ENCODE measurements around the gene LCN10. TPM values are rescaled to one million over a fixed set of nuclear protein-coding genes. Genes with fewer than 3 reads are reported as not detected.

LCN10 gene
- total and polyA plus RNA-seq, 2 of the 13 experiments (the other 11 are each of a cell fraction or from before 2014, with no cell fraction given): 0.53 to 0.61 TPM

DNA sequence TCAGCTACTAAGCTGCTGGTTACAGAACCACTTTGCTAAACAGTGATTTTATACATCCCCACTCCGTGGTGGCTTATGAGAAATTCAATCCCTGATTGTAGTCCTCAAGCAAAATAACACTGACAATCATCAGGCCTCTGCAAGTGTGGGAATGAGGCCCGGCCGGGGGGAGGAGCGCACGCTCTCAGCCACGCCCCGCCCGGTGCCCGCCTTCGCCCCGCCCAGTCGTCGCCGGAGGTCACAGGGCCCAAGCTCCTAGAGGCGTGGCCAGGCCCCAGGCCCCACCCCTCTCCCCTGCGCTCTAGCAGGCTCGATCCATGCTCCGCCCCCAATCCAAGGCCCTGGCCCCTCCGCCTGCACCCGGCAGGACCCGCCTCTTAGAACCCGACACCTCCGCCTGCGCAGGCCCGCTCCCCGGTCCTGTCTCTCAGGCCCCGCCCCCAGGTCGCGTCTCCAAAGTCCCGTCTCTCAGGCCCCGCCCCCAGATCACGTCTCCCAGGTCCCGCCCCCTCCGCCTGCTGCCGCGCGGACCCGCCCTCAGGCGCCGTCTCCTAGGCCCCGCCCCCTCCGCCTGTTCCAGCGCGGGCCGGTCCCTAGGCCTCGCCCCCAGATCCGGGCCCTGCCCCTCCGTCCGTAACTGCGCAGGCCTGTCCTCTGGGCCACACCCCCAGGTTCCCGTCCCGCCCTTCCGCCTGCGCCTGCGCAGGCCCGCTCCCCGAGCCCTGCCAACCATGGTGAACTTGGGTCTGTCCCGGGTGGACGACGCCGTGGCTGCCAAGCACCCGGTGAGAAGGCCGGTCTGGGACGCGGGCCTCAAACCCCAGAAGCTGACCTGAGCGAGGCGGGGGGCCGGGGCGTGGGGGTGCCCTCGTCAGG lies 48.1 kb upstream of the LCN10 start, which contains the start of gene TMEM141 (continued):
- TF ChIP-seq, protein P1, sequence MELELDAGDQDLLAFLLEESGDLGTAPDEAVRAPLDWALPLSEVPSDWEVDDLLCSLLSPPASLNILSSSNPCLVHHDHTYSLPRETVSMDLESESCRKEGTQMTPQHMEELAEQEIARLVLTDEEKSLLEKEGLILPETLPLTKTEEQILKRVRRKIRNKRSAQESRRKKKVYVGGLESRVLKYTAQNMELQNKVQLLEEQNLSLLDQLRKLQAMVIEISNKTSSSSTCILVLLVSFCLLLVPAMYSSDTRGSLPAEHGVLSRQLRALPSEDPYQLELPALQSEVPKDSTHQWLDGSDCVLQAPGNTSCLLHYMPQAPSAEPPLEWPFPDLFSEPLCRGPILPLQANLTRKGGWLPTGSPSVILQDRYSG (CRISPR knock-in tag; IDR thresholded peaks at IDR 0.05): no peak
- TF ChIP-seq FOSL1 (CRISPR knock-in tag; IDR thresholded peaks at IDR 0.05; ENCODE audit: borderline replicate concordance) (no peak), FOXO1 (CRISPR knock-in tag; IDR thresholded peaks at IDR 0.05) (no peak; the same call in 1 of the 2 replicates), ETS1 (CRISPR knock-in tag; IDR thresholded peaks at IDR 0.05) (no peak), HMGA1 (CRISPR knock-in tag; conservative IDR thresholded peaks at IDR 0.05) (no peak), PAF1 (CRISPR knock-in tag; IDR thresholded peaks at IDR 0.05) (no peak), RBFOX2 (IDR thresholded peaks at IDR 0.05; ENCODE audit: low read depth, low read length) (peak; percentile 97), ZNF329 (CRISPR knock-in tag; IDR thresholded peaks at IDR 0.05; ENCODE audit: low read depth) (no peak), REL (CRISPR knock-in tag; conservative IDR thresholded peaks at IDR 0.05) (0 out of 2 replicates have a peak, but pooled peaks have one; percentile 18)
- TF ChIP-seq, protein P2, sequence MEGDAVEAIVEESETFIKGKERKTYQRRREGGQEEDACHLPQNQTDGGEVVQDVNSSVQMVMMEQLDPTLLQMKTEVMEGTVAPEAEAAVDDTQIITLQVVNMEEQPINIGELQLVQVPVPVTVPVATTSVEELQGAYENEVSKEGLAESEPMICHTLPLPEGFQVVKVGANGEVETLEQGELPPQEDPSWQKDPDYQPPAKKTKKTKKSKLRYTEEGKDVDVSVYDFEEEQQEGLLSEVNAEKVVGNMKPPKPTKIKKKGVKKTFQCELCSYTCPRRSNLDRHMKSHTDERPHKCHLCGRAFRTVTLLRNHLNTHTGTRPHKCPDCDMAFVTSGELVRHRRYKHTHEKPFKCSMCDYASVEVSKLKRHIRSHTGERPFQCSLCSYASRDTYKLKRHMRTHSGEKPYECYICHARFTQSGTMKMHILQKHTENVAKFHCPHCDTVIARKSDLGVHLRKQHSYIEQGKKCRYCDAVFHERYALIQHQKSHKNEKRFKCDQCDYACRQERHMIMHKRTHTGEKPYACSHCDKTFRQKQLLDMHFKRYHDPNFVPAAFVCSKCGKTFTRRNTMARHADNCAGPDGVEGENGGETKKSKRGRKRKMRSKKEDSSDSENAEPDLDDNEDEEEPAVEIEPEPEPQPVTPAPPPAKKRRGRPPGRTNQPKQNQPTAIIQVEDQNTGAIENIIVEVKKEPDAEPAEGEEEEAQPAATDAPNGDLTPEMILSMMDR (CRISPR knock-in tag; IDR thresholded peaks at IDR 0.05): no peak
- TF ChIP-seq, protein P3, sequence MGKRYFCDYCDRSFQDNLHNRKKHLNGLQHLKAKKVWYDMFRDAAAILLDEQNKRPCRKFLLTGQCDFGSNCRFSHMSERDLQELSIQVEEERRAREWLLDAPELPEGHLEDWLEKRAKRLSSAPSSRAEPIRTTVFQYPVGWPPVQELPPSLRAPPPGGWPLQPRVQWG (CRISPR knock-in tag; IDR thresholded peaks at IDR 0.05; ENCODE audit: borderline replicate concordance, low read depth): no peak
- TF ChIP-seq, protein P4, sequence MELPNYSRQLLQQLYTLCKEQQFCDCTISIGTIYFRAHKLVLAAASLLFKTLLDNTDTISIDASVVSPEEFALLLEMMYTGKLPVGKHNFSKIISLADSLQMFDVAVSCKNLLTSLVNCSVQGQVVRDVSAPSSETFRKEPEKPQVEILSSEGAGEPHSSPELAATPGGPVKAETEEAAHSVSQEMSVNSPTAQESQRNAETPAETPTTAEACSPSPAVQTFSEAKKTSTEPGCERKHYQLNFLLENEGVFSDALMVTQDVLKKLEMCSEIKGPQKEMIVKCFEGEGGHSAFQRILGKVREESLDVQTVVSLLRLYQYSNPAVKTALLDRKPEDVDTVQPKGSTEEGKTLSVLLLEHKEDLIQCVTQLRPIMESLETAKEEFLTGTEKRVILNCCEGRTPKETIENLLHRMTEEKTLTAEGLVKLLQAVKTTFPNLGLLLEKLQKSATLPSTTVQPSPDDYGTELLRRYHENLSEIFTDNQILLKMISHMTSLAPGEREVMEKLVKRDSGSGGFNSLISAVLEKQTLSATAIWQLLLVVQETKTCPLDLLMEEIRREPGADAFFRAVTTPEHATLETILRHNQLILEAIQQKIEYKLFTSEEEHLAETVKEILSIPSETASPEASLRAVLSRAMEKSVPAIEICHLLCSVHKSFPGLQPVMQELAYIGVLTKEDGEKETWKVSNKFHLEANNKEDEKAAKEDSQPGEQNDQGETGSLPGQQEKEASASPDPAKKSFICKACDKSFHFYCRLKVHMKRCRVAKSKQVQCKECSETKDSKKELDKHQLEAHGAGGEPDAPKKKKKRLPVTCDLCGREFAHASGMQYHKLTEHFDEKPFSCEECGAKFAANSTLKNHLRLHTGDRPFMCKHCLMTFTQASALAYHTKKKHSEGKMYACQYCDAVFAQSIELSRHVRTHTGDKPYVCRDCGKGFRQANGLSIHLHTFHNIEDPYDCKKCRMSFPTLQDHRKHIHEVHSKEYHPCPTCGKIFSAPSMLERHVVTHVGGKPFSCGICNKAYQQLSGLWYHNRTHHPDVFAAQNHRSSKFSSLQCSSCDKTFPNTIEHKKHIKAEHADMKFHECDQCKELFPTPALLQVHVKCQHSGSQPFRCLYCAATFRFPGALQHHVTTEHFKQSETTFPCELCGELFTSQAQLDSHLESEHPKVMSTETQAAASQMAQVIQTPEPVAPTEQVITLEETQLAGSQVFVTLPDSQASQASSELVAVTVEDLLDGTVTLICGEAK (IDR thresholded peaks at IDR 0.05): no peak
- TF ChIP-seq, protein P4 (CRISPR knock-in tag; IDR thresholded peaks at IDR 0.05): no peak
